MCF 10A (cell line): ENCODE data around the gene KIF19. TPM values are rescaled to one million over a fixed set of nuclear protein-coding genes. Genes with fewer than 3 reads are reported as not detected.

Experiments
- BruUV-seq: library from RNA; stranded (reverse); fragments of 400-500 nt; replicated peaks from 2 replicates; lab custom pipeline; 2021; lab: Mats Ljungman, UMichigan
- CTCF ChIA-PET: fragments of 300-600 bp; sonication (Branson Sonifier 250); formaldehyde crosslinking; extraction: SDS; loops from one replicate; lab custom pipeline; 2021; ENCODE audit warnings: antibody characterized with exemption, inconsistent platforms; lab: Yijun Ruan, JAX
- POLR2A ChIA-PET: fragments of 300-600, 350-650 bp; sonication (Branson Sonifier 250); formaldehyde crosslinking; extraction: SDS; loops from one replicate; lab custom pipeline; 2020; ENCODE audit warnings: antibody characterized with exemption, inconsistent platforms; lab: Yijun Ruan, JAX
- DNase-seq: peaks from one replicate; pipeline ENCODE4 v3.0.0-alpha.2; 2018; ENCODE audit not compliant: unreplicated experiment
- H3K27ac Mint-ChIP-seq: one replicate; pipeline ENCODE4 v1.8.0; 2022; ENCODE audit warnings: mild to moderate bottlenecking, low read depth, mixed read lengths; ENCODE audit not compliant: unreplicated experiment
- H3K27me3 Mint-ChIP-seq: one replicate; pipeline ENCODE4 v1.8.0; 2022; ENCODE audit warnings: mixed read lengths; ENCODE audit not compliant: insufficient read depth, unreplicated experiment
- H3K36me3 Mint-ChIP-seq: one replicate; pipeline ENCODE4 v1.8.0; 2022; ENCODE audit warnings: mild to moderate bottlenecking, moderate library complexity, mixed read lengths; ENCODE audit not compliant: insufficient read depth, unreplicated experiment
- H3K4me1 Mint-ChIP-seq: one replicate; pipeline ENCODE4 v1.8.0; 2022; ENCODE audit warnings: mixed read lengths; ENCODE audit not compliant: insufficient read depth, unreplicated experiment
- H3K4me3 Mint-ChIP-seq: one replicate; pipeline ENCODE4 v1.8.0; 2022; ENCODE audit warnings: mild to moderate bottlenecking, moderate library complexity, mixed read lengths; ENCODE audit not compliant: unreplicated experiment
- H3K9me3 Mint-ChIP-seq: one replicate; pipeline ENCODE4 v1.8.0; 2022; ENCODE audit warnings: mixed read lengths; ENCODE audit not compliant: unreplicated experiment
- CTCF ChIP-seq: fragments of 200-600 bp; IDR thresholded peaks from one replicate; pipeline ENCODE4 v1.8.0; 2022; ENCODE audit warnings: antibody characterized with exemption, mild to moderate bottlenecking; ENCODE audit not compliant: unreplicated experiment
- intact Hi-C: fragments of 100-400 bp; cut with micrococcal nuclease; formaldehyde crosslinking; loops from 2 replicates; pipeline ENCODE4 v1.14.1; 2022
- total RNA-seq: library from RNA; stranded (reverse); gene quantifications from 2 replicates; pipeline ENCODE4 v1.2.3, GENCODE V29; 2022

The KIF19 gene
- total RNA-seq, 1 experiment from 2014 or later: not detected

GRCh38 chr17:74351552-74352210, 25.7 kb downstream of the KIF19 start:
- no peak for DNase-seq
- Mint-ChIP-seq H3K4me1 (no peaks in the 10 kb centered on the region), H3K4me3 (no peak overlapping the region), H3K27me3 (peaks cover 32% of the 10 kb centered on the region), H3K27ac (no peak overlapping the region), H3K9me3 (no peaks in the 10 kb centered on the region), H3K36me3 (no peaks in the 10 kb centered on the region)
- BruUV-seq: no TSS peak
- TF ChIP-seq CTCF: no peak
- POLR2A ChIA-PET: no interaction called here
- intact Hi-C loops: no loop called here
- CTCF ChIA-PET: interaction anchor here (0.6 to 3.2 kb wide), 2 partner anchors 16 to 1029 kb away, joined by 3 to 10 read pairs; partner anchors contain the start of gene GPR142

- no peak for DNase-seq
- Mint-ChIP-seq H3K27me3 (peaks cover 28% of the 10 kb centered on the region), H3K4me3 (no peak overlapping the region), H3K9me3 (no peaks in the 10 kb centered on the region), H3K4me1 (no peaks in the 10 kb centered on the region), H3K27ac (no peak overlapping the region), H3K36me3 (no peaks in the 10 kb centered on the region)
- POLR2A ChIA-PET: no interaction called here
- no peak for TF ChIP-seq CTCF
- intact Hi-C loops: no loop called here
- CTCF ChIA-PET: interaction anchor here (3.2 kb wide), 1 partner anchor 15 kb away, joined by 10 read pairs; the partner anchor contains the start of gene GPR142
- BruUV-seq: no TSS peak
These were observed 27.5 kb downstream of the KIF19 start for GRCh38 chr17:74353446-74354060.

GRCh38 chr17:74354123-74354522, 28.1 kb downstream of the KIF19 start:
- no peak overlapping the region for H3K27ac Mint-ChIP-seq
- H3K36me3 Mint-ChIP-seq: no peaks in the 10 kb centered on the region
- H3K4me1 Mint-ChIP-seq: no peaks in the 10 kb centered on the region
- no peak for TF ChIP-seq CTCF
- BruUV-seq: no TSS peak
- H3K27me3 Mint-ChIP-seq: peaks cover 28% of the 10 kb centered on the region
- H3K4me3 Mint-ChIP-seq: no peak overlapping the region
- H3K9me3 Mint-ChIP-seq: no peaks in the 10 kb centered on the region
- intact Hi-C loops: no loop called here
- no peak for DNase-seq
- ChIA-PET CTCF (interaction anchor here (0.9 to 3.2 kb wide), 2 partner anchors 14 kb away, joined by 3 to 10 read pairs; partner anchors contain the start of gene GPR142), POLR2A (no interaction called here)

GRCh38 chr17:74354561-74354960, 28.5 kb downstream of the KIF19 start:
- ChIA-PET CTCF (interaction anchor here (0.9 kb wide), 1 partner anchor 14 kb away, joined by 3 read pairs; no protein-coding TSS in a partner anchor), POLR2A (no interaction called here)
- peaks cover 27% of the 10 kb centered on the region for H3K27me3 Mint-ChIP-seq
- intact Hi-C loops: no loop called here
- H3K4me3 Mint-ChIP-seq: no peak overlapping the region
- DNase-seq: no peak
- no peak overlapping the region for H3K27ac Mint-ChIP-seq
- H3K4me1 Mint-ChIP-seq: no peaks in the 10 kb centered on the region
- no TSS peak for BruUV-seq
- no peak for TF ChIP-seq CTCF
- H3K36me3 Mint-ChIP-seq: no peaks in the 10 kb centered on the region
- no peaks in the 10 kb centered on the region for H3K9me3 Mint-ChIP-seq
